Measurements from ENCODE around the gene GSE1.

DNA sequence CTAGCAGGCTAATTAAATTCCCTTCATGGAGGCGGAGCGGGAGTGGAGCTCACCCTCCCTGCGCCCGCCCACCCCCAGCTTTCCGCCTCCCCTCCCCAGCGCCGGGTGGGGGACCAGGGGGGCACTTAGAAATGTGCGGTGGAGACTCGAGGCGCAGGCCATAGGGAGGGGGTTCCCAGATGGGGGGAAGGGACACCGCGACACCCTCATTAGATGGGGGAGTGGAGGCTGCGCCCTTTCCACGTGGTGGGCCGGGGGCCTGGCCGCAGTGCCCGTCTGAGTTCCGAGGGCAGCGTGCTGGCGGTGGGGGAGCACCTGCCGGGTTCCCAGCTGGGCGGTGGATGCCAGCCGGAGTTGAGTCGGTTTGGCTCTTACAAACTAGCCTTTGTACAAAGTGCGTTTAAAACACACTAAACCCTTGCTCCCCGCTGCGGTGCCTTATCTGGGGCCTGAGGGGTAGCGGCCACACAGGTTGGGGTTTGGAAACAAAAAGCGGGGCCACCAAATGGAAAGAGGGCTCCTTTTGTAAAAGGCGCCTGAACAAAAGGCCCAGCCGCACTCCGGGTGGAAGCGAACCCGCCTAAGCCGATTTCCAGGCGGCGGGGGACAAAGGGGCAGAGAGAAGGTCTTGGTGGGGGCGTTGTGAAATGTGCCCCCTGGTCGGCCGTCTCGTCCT lies 1.4 kb downstream of the GSE1 start:
- TF ChIP-seq CTCF (IDR thresholded peaks at IDR 0.05): no peak
- TF ChIP-seq POLR2A (IDR thresholded peaks at IDR 0.05): no peak
